Activated CD4-positive, alpha-beta T cell treated with anti-CD3 and anti-CD28 coated beads, Interleukin-2, amount 50 U/mL, for 24 hours (primary cell): Measurements from ENCODE around the gene NPIPB8.
"Not testable (repeated sequence)": the region's sequence is repeated elsewhere in the genome, so short reads cannot be mapped to it uniquely, and the experiment has no call there.

Experiments used
- DNase-seq, 2 donors: peaks; one replicate each; pipeline ENCODE4 v3.0.0-alpha.2; 2020; ENCODE audit warnings: low read depth in 1 of 2, low spot score in 1 of 2

The NPIPB8 gene

DNA sequence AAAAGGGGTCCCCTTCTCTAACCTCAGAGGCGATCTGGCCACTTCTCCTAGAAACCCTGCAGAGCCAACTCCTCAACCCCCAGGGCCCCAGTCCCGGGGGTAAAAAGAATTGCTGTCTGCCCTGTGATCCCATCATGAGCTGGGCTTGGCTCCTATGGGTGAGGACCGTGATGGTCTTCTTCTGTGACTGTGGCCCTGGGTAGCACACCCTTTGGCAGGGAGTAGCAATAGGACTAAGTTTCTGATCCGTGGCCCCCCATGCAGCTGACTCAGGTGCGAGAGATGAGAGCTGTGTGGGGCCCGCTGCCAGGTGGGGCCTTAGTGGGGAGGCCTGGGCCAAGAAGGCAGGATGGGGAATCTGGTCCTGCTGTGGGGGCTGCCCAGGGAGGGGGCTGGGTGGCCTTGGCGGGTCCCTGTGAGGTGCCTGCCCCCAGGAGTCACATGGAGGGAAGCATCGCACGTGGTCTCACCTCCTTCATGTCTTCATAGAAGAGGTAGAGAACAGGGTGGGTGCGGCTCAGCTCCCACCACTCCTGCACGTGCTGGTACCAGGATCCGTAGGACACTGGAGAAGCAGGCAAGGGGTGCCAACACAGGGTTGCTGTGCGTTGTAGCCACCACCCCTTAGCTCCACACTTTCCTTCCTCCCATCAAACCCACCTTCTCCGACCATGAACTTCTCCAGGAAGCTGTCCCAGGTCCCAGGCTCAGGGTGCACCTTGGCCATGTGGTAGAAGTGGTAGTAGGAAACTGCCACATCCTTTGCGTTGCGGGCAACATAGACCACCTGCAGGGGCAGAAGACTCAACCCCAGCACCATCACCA lies 31.4 kb upstream of the NPIPB8 start:
- DNase-seq, result no peak

- DNase-seq, result no peak
Measured at GRCh38 chr16:28607116-28607623, 30.7 kb upstream of the NPIPB8 start.

- DNase-seq, result not testable (repeated sequence)
Measured at GRCh38 chr16:28607681-28608495, 30.0 kb upstream of the NPIPB8 start.

GRCh38 chr16:28608496-28608808 lies 29.4 kb upstream of the NPIPB8 start:
- not testable (repeated sequence) for DNase-seq

GRCh38 chr16:28608867-28609596 lies 28.8 kb upstream of the NPIPB8 start:
- not testable (repeated sequence) for DNase-seq

DNA sequence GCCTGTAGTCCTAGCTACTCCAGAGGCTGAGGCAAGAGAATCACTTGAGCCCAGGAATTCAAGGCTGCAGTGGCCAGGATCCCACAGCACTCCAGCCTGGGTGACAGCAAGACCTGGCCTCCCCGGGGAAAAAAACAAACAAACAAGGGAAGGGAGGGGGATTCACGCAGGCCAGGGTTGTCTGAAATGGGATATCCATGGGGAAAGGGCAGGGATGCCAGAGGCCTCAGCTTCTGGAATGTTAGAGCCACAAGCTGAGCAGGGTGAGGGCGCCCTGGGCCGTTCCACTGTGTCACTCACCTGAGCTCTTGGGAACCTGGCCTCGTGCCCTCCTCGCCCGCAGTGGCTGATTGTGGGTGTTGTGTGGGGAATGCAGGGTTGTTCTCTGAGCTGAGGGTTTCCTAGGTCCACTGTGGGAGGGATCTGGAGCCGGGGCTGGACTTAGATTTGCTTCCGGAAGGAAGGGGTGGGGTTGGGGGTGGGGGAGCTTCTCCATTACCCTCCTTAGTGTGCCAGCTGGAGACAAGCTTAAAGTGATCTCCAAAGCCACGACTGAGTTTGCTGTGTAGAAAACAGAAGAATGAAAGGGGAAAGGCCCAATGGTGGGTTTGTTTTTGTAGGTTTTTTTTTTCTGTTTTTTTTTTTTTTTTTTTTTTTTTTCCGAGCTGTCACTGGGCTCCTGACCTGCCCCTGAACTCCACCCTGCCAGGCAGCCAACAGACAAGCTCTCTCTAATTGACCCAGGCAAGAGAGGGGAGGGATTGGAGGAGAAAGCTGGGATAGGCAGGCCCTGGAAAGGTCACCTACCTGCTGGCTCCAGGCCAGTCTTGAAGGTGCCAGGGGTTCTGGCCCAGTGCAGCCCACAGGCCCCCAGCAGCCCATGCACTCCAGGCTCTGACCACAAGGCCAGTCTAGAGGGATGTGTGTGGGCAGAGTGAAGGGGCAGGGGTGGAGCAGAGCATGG lies 28.0 kb upstream of the NPIPB8 start, which contains the start of gene SULT1A1:
SULT1A1 (minus strand) TSS at position 414 of the 964 bp plus-strand sequence. CDS start 1,189 bp downstream, outside the sequence.
- DNase-seq, result no peak

GRCh38 chr16:28610595-28611191 lies 27.2 kb upstream of the NPIPB8 start:
- no peak for DNase-seq

GRCh38 chr16:28612359-28613280 lies 25.2 kb upstream of the NPIPB8 start:
- DNase-seq, result not testable (repeated sequence)

DNA sequence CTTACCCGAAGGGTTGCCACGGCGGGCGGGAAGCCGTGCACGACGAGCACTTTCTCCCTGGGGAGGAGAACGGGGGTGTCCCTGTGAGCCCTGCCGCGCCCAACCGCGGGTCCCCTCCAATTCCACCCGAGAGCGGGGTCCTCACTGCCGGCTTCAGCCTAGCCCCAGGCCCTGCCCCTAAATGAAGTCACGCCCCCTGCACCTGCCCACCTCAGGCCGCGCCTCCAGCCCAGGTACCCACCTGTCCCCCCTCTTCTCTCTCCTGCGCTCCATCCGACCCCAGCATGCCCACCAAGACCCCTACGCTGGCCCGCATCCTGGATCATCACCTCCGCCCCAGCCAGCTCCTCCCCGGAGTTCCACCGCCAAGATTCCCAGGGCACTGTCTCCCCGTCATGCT lies 24.0 kb upstream of the NPIPB8 start:
- not testable (repeated sequence) for DNase-seq

DNA sequence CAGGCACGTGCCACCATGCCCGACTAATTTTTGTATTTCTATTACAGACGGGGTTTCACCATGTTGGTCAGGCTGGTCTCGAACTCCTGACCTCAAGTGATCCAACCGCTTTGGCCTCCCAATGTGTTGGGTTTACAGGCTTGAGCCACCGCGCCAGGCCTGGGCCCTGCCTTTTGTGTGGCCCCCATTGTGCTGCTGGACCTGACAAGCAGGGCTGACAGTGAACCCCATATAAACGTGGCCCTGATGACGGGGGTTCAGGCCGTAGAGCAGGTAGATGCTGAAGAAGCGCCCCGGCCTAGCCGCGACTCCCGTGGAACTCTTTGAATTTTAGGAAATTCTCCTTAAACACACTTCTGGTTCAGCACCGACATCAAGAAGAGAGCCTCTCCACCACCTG lies 23.3 kb upstream of the NPIPB8 start:
- DNase-seq, result not testable (repeated sequence)

- DNase-seq, result not testable (repeated sequence)
Measured at GRCh38 chr16:28615486-28616223, 22.2 kb upstream of the NPIPB8 start.

DNA sequence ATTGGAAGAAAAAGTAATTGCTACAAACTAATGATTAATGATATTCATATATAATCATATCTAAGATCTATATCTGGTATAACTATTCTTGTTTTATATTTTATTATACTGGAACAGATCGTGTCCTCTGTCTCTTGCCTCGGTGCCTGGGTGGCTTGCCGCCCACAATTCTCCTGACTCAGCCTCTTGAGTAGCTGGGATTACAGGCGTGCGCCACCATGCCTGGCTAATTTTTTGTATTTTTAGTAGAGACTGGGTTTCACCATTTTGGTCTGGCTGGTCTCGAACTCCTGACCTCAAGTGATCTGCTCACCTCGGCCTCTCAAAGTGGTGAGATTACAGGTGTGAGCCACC lies 21.7 kb upstream of the NPIPB8 start:
- DNase-seq, result not testable (repeated sequence)

- DNase-seq, result no peak
Measured at GRCh38 chr16:28616636-28617035, 21.2 kb upstream of the NPIPB8 start.

- no peak for DNase-seq
Measured at GRCh38 chr16:28617874-28618273, 20.0 kb upstream of the NPIPB8 start.

GRCh38 chr16:28620316-28620715 lies 17.5 kb upstream of the NPIPB8 start:
- not testable (repeated sequence) for DNase-seq

DNA sequence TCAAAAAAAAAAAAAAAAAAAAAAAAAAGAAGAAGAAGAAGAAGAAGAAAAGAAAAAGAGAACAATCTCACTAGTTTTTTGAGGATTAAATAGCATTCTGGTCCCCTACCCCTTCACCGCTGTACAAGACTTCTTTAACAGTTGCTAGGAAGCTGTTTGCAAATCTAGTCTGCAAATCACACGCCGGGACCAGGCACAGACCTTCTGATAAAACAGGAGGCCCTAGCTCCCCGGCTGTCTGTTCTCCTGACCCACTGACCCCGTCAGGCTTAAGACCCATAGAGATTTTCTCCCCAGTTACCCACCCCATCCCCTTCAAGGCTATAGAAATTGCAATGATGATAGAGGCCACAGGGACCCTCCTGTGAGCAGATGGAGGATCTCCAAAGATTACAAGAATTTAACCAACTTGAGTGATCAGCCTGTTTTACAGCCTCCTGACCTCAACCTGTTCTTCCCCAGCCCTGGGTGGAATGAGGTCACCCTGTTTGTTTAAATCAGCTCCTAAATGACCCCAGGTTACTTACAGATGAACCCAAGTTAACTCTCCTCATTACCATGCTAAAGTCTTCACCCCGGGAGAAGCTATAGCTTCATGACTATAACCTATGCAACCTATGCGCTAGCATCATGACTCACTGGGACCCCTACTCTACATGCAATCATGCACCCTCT lies 16.2 kb upstream of the NPIPB8 start:
- DNase-seq, result no peak

GRCh38 chr16:28622532-28623171 lies 15.2 kb upstream of the NPIPB8 start:
- not testable (repeated sequence) for DNase-seq
